CD4-positive, alpha-beta T cell treated with Interleukin-21 for 1 hour (primary cell): ENCODE results near the gene CEP72.
"Not testable (repeated sequence)": the region's sequence is repeated elsewhere in the genome, so short reads cannot be mapped to it uniquely, and the experiment has no call there.

Source experiments
- DNase-seq: peaks from one replicate; pipeline ENCODE4 v3.0.0-alpha.2; 2020

The CEP72 gene

DNA sequence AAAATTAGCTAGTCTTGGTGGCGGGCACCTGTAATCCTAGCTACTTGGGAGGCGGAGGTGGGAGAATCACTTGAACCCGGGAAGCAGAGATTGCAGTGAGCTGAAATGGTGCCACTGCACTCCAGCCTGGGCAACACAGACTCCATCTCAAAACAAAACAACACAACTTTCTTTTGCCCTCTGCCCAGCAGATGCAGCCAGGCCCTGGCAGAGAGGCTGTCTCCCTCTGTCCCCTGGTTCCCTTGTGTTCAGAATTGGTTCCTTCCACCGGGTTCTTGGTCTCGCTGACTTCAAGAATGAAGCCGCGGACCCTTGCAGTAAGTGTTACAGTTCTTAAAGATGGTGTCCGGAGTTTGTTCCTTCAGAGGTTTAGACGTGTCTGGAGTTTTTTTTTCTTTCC lies 30.2 kb upstream of the CEP72 start:
- DNase-seq = no peak

GRCh38 chr5:582445-582844 lies 29.7 kb upstream of the CEP72 start:
- not testable (repeated sequence) for DNase-seq

- DNase-seq = no peak
Measured at GRCh38 chr5:582936-583635, 29.1 kb upstream of the CEP72 start.

DNA sequence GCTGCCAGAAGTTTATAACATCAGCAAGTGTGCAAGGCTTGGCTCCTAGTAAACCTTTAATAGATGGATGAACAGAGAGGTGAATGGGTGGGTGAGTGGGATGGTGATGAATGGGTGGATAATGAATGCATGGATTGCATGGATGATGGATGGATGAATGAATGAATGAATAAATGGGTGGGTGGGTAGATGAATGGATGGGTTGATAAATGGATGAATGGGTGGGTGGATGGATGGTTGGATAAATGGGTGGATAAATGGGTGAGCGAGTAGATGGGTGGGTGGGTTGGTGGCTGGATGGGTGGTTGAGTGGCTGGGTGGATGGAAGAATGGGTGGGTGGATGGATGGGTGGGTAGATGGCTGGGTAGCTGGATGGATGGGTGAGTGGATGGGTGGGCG lies 28.5 kb upstream of the CEP72 start:
- DNase-seq = no peak

- DNase-seq = no peak
Measured at GRCh38 chr5:584216-584615, 27.9 kb upstream of the CEP72 start.

- DNase-seq = no peak
Measured at GRCh38 chr5:584846-585245, 27.3 kb upstream of the CEP72 start.

GRCh38 chr5:585556-585955 lies 26.6 kb upstream of the CEP72 start:
- DNase-seq = no peak

GRCh38 chr5:585962-586628 lies 26.0 kb upstream of the CEP72 start:
- no peak for DNase-seq

DNA sequence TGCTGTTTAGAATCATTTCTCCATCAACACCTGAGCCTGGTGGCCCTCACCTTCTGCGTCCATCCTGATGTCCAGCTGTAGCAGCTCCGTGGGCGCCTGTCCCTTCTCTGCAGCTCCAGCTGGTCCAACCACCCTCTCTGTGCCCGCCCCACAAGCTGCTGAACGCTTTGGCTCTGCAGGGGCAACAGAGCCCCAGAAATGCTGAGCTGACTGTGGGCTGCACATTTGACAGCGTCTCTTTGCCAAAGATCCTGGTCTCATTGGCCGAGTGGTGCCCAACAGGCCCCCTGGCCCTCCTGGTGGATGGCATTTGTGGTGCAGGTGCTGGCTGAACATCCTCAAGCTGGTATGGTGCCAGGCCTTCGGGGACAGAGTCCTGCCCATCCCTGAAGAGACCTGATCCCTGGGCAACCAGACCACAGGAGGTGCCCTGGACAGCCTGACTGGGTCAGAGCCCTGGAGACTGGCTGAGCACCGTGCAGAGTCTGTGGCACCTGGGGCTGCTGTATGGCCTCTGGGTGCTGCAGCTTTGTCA lies 25.3 kb upstream of the CEP72 start:
- DNase-seq = no peak

- no peak for DNase-seq
Measured at GRCh38 chr5:587403-587802, 24.7 kb upstream of the CEP72 start.

DNA sequence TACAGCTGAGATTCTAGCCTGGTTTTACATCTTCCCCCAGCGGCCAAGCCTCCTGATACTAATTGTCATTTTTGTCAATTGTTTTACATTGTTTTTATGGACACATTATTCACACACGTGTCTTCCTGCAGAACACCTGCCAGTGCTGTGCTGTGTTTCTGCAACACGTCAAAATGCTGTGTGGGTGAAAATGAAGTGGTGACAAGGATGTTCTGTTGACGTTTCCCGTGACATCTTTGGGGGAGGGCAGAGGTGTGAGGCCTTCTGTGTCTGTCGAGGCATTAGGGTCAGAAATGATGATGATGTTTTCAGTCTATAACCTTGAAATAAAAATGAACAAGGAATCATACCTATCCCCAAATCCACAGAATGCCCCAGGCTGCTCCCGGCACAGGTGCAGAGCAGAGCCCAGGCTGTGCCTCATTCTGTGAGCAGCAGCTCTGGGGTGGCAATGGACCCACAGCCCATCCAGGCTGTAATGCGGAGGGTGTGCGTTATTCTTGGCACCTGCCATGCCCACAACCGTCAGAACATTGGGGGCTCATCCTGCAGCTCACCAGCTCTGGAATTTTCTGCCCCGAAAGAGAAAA lies 23.6 kb upstream of the CEP72 start:
- DNase-seq = no peak

- no peak for DNase-seq
Measured at GRCh38 chr5:589173-589572, 23.0 kb upstream of the CEP72 start.

- no peak for DNase-seq
Measured at GRCh38 chr5:589588-589987, 22.6 kb upstream of the CEP72 start.

DNA sequence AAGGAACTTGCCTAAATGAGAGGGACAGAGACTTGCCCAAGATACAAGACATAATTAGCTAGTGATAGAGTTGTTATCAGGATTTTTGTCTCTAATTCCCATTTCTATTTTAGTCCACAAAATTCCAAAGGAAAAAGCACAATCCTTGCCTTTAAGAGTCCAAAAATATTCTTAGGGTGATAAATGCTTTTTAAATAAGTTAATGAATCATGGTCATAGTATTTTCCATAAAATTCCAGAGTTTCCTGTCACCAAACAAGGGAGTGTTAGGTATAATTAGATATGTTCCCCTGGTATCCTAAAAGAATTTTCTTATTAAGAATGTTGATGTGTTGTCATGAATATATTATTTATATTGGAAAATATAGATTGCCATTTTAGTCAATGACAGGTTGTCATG lies 21.8 kb upstream of the CEP72 start:
- DNase-seq = no peak

DNA sequence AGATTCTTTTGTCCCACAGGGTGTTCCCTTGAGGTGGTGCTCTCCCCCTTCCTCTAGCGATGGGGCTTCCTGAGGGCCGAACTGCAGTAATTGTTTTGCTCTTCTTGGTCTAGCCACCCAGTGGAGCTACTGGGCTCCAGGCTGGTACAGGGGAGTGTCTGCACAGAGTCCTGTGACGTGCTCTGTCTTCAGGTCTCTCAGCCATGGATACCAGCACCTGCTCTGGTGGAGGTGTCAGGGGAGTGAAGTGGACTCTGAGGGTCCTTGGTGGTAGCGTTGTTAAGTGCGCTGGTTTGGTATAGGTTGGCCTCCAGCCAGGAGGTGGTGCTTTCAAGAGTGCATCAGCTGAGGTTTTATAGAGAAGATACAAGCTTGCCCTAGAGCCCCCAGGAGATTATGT lies 20.4 kb upstream of the CEP72 start:
- DNase-seq = no peak

DNA sequence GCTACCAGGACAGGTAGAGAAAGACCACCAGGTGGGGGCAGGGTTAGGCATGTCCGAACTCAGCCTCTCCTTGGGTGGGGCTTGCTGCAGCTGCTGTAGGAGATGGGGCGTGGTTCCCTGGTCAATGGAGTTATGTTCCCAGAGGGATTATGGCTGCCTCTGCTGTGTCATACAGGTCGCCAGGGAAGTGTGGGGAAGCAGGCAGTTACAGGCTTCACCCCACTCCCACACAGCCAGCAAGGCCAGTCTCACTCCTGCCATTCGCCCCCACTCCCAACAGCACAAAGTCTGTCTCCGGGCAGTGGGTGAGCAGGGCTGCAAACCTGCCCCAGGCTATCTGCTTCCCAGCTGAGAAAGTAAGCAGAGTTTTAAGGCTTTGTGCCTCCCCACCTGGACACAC lies 20.0 kb upstream of the CEP72 start:
- no peak for DNase-seq

DNA sequence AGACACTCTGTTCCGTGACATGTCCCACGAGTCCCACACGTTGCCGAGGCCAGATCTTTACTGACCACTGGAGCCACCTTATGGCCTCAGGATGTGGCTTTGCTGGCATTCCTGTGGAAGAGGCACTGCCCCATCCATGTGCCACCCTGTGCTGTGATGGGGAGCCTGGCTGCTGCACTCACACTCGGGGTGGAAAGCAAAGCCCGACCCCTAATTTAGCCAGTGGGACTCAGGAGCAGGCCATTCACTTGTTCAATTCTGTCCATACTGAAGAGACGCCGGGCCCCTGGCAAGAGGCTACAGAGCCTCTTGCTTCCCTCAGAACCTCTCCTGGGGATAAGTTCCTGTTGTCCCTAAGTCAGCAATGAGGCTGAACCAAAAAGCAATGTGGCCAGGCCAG lies 18.6 kb upstream of the CEP72 start:
- no peak for DNase-seq

DNA sequence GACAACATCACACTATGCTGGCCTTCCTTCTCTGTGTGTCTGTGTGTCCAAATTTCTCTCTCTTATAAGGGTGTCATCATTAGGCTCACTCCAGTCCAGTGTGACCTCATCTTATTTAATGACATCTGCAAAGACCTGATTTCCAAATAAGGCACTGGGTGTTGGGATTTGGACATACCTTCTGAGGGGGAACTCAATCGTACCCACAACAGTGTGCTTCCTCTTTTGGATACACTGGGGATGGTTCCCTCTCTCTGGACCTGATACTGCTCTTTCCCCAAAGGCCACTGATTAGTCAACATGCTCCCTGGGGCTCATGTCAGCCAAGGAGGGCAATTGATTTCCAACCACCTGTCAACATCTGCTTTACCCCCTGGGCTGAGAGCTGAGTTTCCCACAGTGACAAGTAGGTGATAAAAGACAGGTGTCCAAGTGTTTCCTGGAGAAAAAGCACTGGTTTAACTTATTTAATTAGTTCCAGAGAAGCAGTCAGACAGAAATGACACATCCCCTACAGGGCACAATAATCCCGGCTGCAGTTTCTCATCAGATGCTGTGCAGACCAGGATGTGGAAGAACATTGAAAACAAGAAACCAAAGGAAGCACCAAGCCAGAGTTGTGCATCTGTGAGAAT lies 17.8 kb upstream of the CEP72 start:
- no peak for DNase-seq

DNA sequence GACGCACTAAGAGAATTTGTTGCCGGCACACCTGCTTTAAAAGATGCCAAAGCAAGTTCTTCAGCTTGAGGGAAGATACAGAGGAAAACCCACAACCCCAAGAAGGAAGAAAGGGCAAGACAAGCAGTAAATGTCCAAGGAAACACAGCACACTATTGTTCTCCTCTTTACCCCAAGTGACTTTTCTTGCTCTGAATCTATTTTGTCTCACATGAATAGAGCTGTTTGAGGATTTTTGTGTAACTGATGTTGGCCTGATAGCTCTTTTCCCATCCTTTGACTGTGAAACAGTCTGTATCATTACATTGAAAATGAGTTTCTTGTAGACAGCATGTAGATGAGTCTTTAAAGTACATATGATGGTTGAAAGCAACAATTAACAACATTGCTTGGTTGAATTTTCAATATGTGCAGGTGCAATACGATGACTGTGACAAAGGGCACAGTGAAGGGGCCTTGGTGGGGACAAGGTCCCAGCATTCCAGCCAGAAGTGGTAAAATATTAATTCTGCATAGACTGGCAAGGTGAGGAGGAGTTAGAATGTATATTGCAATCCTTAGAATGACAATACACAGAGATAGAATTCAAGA lies 16.8 kb upstream of the CEP72 start:
- DNase-seq = no peak

- DNase-seq = no peak
Measured at GRCh38 chr5:597871-598563, 14.1 kb upstream of the CEP72 start.

GRCh38 chr5:598564-598890 lies 13.6 kb upstream of the CEP72 start:
- no peak for DNase-seq

DNA sequence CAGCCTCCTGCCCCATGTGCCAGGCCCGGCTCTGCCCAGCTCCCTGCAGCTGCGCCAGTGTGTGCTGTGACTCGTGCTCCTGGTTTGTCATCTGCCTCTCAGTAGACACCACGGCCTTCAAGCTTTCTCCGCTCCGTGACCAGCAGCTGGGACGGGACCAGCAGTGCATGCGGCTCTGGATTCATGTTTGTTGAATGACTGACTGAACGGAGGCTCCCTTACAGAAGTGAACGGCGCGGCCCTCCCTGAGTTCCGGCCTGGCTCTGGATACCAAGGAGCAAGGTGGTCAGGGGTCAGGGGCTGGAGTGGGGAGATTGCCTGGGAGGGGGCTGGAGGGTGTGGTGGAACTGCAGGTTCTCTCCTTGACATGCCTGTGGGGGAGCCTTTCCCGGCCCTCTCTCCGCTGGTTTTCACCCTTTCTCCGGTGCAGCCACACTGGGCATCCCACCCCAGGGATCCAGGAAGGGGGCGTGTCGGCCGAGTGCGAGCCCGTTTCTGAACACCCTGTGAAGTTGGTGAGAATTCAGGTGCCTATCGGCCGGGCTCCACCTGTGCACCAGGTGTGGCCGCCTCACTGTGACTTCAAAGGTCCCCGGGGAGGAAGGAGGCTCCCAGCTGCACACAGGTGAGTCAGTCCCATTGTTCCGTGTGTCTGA lies 11.1 kb upstream of the CEP72 start:
- no peak for DNase-seq
